Thyroid gland (tissue), 4 donors: Measurements from ENCODE around the gene ACY1. TPM values are rescaled to one million over a fixed set of nuclear protein-coding genes. Genes with fewer than 3 reads are reported as not detected.

Experiments
- DNase-seq, 2 donors: peaks; one replicate each; pipeline ENCODE4 v3.0.0-alpha.2; 2019
- H3K27ac ChIP-seq, 3 donors: fragments of 200-600 bp; sonication (generic); 1 replicate in 2 of 3; 2 replicates in 1 of 3; pipeline ENCODE4 v1.5.1; 2016 to 2019; ENCODE audit warnings: mild to moderate bottlenecking in 1 of 3, moderate library complexity in 1 of 3
- H3K27me3 ChIP-seq: fragments of 200-600 bp; sonication (generic); one replicate; pipeline ENCODE4 v1.5.1; 2019
- H3K36me3 ChIP-seq, 2 donors: fragments of 200-600 bp; sonication (generic); one replicate each; pipeline ENCODE4 v1.5.1; 2016 to 2019
- H3K4me1 ChIP-seq, 2 donors: fragments of 200-600 bp; sonication (generic); one replicate each; pipeline ENCODE4 v1.5.1; 2017 to 2019
- H3K4me3 ChIP-seq, 3 donors: fragments of 200-600 bp; sonication (generic); replicated peaks in 1 of 3; 1 replicate in 2 of 3; 2 replicates in 1 of 3; pipeline ENCODE4 v1.5.1; 2016; ENCODE audit warnings: mild to moderate bottlenecking in 1 of 3
- H3K9me3 ChIP-seq: fragments of 200-600 bp; sonication (generic); one replicate; pipeline ENCODE4 v1.5.1; 2017
- POLR2A ChIP-seq, 2 donors: fragments of 450-650 bp; IDR thresholded peaks; one replicate each; pipeline ENCODE4 v1.6.1; 2017; ENCODE audit warnings: antibody characterized with exemption in 2 of 2, mild to moderate bottlenecking in 2 of 2, moderate library complexity in 1 of 2
- WGBS, 2 donors: methylation state at CpG; one replicate each; pipeline ENCODE4 v1.1.5; 2017; 5-methylcytosine and 5-hydroxymethylcytosine counted together
- intact Hi-C: fragments of 100-400 bp; cut with DNase I; formaldehyde crosslinking; loops from one replicate; pipeline ENCODE4 v1.15.1; 2023
- total RNA-seq, 4 donors: library from RNA; depleted of rRNA; stranded (reverse); fragments of >200 nt; gene quantifications; one replicate each; pipeline ENCODE4 v1.2.3, GENCODE V29; 2016
- TF ChIP-seq, protein P1 (sequence below), 6 experiments: fragments of 200-600 bp in 3 of 6; fragments of 450-650 bp in 3 of 6; sonication (generic) in 3 of 6; IDR thresholded peaks; one replicate each; pipeline ENCODE4 v1.5.1; 2016 to 2019; ENCODE audit warnings: antibody characterized with exemption in 6 of 6, mild to moderate bottlenecking in 2 of 6, inconsistent platforms in 1 of 6, moderate library complexity in 1 of 6

ACY1 gene
- total RNA-seq: 10 to 100 TPM; 34.9 to 98.8 (median 77.6) TPM

DNA sequence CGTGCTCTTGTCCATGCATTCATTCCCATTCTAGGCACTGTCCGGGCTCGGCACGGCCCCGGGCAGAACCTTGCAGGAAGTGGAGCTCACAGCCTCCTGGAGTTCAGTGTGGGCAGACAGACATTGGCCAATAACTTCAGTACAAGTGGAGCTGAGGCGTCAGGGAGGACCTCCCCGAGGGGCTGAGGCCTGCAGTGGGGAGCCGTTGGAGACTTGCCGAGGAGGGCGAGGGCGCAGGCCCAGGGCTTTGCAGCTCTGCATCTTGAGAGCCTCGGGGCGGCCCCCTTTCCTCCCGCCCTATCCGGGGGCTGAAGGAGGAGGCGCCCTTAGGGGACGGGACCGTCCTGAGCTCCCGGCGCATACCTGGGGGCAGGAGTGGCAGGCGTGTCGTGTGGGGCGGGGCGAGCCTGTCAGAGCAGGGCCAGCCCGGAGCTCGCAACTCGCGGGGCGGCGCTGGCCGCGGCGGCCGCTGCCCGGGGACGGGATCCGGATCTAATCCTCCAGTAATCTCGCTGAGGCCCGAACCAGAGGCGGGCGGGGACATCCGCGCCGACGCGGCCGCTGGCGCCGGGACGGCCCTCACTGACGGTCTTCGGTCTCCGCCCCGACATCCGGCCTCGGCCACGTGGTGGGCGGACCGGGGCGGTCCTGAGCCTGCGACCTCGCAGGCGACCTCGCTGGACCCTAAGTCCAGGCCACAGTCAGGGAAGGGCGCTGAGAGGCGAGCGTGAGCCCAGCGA lies at the start of gene ACY1:
Gene ACY1 (plus strand): TSS at position 698 of the 740 bp plus-strand sequence. CDS start 530 bp downstream, outside the sequence.
- Histone ChIP-seq H3K27me3 (no peaks in the 10 kb centered on the region), H3K27ac (peak within 1 kb of the TSS; percentile 89 to 94 (median 93)), H3K4me1 (peaks cover 10 to 20% of the 10 kb centered on the region in 2 donors), H3K36me3 (no peaks in the 10 kb centered on the region), H3K9me3 (no peaks in the 10 kb centered on the region), H3K4me3 (peak within 1 kb of the TSS in 2 of 3 donors; percentile 34 to 40)
- TF ChIP-seq, protein P1, sequence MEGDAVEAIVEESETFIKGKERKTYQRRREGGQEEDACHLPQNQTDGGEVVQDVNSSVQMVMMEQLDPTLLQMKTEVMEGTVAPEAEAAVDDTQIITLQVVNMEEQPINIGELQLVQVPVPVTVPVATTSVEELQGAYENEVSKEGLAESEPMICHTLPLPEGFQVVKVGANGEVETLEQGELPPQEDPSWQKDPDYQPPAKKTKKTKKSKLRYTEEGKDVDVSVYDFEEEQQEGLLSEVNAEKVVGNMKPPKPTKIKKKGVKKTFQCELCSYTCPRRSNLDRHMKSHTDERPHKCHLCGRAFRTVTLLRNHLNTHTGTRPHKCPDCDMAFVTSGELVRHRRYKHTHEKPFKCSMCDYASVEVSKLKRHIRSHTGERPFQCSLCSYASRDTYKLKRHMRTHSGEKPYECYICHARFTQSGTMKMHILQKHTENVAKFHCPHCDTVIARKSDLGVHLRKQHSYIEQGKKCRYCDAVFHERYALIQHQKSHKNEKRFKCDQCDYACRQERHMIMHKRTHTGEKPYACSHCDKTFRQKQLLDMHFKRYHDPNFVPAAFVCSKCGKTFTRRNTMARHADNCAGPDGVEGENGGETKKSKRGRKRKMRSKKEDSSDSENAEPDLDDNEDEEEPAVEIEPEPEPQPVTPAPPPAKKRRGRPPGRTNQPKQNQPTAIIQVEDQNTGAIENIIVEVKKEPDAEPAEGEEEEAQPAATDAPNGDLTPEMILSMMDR (IDR thresholded peaks at IDR 0.05): peak in 1 of 6 experiments; percentile 2
- TF ChIP-seq POLR2A (IDR thresholded peaks at IDR 0.05): peak in 1 of 2 donors; percentile 81
- intact Hi-C loops: no loop called here
- 0% methylated on average over 25 to 49 of the region's 68 CpGs for WGBS, 2 donors
- peak; percentile 95 to 96 for DNase-seq

DNA sequence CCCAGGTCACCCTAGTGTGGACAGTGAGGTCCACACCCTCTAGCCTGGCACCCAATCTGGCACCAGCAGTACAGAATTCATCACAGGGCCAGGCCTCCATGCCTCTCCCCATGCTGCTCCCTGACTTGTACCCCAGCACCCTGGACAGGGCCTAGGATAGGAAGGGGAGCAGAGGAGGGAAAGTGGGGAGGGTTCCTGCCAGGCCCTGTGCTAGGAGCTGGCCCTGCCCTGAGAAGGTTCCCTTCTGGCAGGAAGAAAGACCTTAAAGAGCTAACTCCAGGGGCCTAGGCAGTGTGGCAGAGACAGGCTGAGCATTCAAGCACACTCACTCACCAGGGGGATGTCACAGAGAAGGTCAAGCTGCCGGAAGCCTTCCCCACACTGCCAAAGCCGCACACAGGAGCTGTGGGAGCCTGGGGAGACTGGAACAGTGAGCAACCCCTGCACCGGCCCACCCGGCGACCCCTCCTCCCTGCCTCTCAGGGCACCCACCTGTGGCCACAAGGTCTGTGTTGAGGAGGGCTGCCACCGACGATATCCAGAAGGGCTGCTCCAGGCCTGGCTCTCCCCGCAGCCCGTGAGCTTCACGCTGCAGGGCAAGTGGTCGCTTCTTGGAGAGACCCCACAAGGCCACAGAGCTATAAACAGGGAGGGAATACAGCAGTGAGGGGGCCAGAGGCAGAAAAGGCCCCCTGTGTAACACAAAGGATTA lies 49.0 kb upstream of the ACY1 start:
- DNase-seq: no peak
- TF ChIP-seq, protein P1 (IDR thresholded peaks at IDR 0.05): no peak
- no peak for TF ChIP-seq POLR2A (IDR thresholded peaks at IDR 0.05)
- H3K4me3 ChIP-seq: no peak overlapping the region
- H3K27me3 ChIP-seq: no peaks in the 10 kb centered on the region
- H3K36me3 ChIP-seq: peaks cover 41 to 44% of the 10 kb centered on the region in 2 donors
- no peak overlapping the region for H3K27ac ChIP-seq
- H3K9me3 ChIP-seq: no peaks in the 10 kb centered on the region
- intact Hi-C loops: no loop called here
- H3K4me1 ChIP-seq: no peaks in the 10 kb centered on the region
- 94 to 95% methylated on average over 6 to 10 of the region's 11 CpGs for WGBS, 2 donors

DNA sequence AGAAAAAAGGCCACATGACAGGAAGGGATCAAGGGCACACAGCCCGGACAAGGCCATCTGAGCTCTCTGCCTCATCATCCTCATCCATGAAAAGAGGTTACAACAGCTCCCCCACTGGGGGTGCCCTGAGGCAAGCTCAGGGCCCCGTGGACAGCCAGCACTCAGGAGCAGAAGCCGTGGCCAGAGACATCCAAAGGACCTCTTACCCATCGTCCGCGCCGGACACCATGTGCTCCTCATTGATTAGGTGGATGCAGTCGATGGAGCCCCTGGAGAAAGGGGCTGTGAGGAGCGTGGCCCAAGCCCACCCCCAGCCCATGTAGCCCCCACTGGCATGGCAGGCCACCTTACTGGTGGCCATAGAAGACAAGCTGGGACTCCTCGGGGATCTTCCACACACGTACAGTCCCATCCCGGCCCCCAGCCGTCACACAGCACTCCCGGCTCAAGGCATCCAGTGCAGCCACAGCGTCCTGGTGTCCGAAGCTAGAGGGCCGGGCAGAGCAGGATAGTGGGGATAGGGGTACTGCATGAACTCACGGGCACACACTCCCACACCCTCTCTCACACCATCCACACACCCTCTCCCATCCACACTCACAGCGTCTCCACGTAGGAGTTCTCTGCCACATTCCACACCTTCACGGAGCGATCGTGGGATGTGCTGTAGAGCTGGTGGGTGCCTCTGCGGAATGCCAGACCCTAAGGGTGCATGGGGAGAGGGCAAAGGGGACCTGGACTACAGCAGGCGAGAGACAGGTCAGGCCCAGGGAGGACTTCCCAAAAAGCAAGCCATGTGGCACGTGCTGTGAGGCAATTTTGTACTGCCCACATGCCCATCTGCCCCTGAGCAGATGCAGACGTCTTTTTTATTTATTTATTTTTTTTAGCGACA lies 48.1 kb upstream of the ACY1 start:
- no peak for DNase-seq
- no peaks in the 10 kb centered on the region for H3K9me3 ChIP-seq
- no peak overlapping the region for H3K4me3 ChIP-seq
- no peaks in the 10 kb centered on the region for H3K27me3 ChIP-seq
- TF ChIP-seq, protein P1 (IDR thresholded peaks at IDR 0.05): no peak
- TF ChIP-seq POLR2A (IDR thresholded peaks at IDR 0.05): no peak
- 89 to 96% methylated on average over 28 of the region's 28 CpGs for WGBS, 2 donors
- peaks cover 41 to 44% of the 10 kb centered on the region in 2 donors for H3K36me3 ChIP-seq
- intact Hi-C loops: no loop called here
- H3K4me1 ChIP-seq: no peaks in the 10 kb centered on the region
- H3K27ac ChIP-seq: no peak overlapping the region

DNA sequence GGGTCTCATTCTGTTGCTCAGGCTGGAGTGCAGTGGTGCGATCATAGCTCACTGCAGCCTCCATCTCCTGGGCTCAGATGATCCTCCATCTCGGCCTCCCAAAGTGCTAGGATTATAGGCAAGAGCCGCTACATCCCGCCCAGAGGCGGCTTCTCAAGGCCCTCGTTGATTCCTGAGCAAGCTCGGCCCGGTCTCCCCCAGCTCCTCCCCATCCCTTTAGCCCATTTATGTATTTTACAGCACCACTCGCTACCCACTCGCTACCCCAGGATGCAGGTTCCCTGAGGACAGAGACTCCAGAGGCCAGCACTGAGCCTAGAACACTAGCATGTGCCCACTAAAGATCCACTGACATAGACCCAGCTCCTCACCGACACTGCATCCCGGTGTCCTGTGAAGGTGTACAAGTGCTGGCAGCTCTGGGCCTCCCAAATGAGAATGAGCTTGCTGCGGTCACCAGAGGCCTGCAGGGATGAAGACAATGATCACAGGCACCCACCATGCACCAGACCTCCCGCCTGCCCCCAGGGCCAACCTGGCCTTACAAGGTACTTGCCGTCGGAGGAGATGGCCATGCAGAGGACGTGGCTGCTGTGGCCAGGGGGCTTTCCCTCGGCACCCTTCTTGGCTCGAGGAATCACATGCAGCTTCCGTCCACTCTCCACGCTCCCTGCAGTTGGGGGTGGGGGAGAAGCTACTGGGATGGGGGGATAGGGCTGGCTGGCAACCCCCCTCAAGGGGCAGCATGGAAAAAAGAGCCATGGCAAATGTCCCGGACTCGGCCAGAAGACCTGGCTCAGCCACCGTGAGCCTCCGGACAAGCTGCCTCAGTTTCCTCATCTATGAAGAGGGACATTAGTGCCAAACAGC lies 47.2 kb upstream of the ACY1 start:
- Histone ChIP-seq H3K4me3 (no peak overlapping the region), H3K9me3 (no peaks in the 10 kb centered on the region), H3K4me1 (peaks cover 5 to 8% of the 10 kb centered on the region in 2 donors), H3K27me3 (no peaks in the 10 kb centered on the region), H3K27ac (no peak overlapping the region), H3K36me3 (peaks cover 41 to 44% of the 10 kb centered on the region in 2 donors)
- intact Hi-C loops: no loop called here
- TF ChIP-seq, protein P1 (IDR thresholded peaks at IDR 0.05): no peak
- TF ChIP-seq POLR2A (IDR thresholded peaks at IDR 0.05): no peak
- WGBS, 2 donors: 95 to 97% methylated on average over 24 to 25 of the region's 25 CpGs
- DNase-seq: no peak
